DND-41 (cell line): ENCODE data around the gene BRPF1.

Source experiments
- ATAC-seq: fragments of 200-7000 bp; cut with Tn5 transposase; 3 replicates; pipeline ENCODE4 v1.9.1; 2021; ENCODE audit warnings: low read depth; ENCODE audit not compliant: insufficient read depth
- DNase-seq: peaks from one replicate; pipeline ENCODE4 v3.0.0-alpha.2; 2020
- H2AFZ ChIP-seq: 2 replicates; pipeline ENCODE4 v1.6.0; 2012; ENCODE audit warnings: low read depth, low read length
- H3K27ac ChIP-seq: 2 replicates; pipeline ENCODE4 v1.5.1; 2012; ENCODE audit warnings: low read length, inconsistent platforms
- H3K27me3 ChIP-seq: fragments of 200-600 bp; sonication (generic); 2 replicates; pipeline ENCODE4 v1.6.0; 2012; ENCODE audit warnings: low read length, mild to moderate bottlenecking, inconsistent platforms; ENCODE audit not compliant: insufficient read depth, poor library complexity
- H3K36me3 ChIP-seq: 2 replicates; pipeline ENCODE4 v1.5.1; 2012; ENCODE audit warnings: low read length, inconsistent platforms; ENCODE audit not compliant: insufficient read depth
- H3K4me1 ChIP-seq: 2 replicates; pipeline ENCODE4 v1.5.1; 2012; ENCODE audit warnings: mild to moderate bottlenecking, low read length; ENCODE audit not compliant: insufficient read depth
- H3K4me2 ChIP-seq: 2 replicates; pipeline ENCODE4 v1.6.0; 2012; ENCODE audit warnings: mild to moderate bottlenecking, moderate library complexity, low read length, inconsistent platforms; ENCODE audit not compliant: insufficient read depth
- H3K4me3 ChIP-seq, 2 experiments: fragments of 200-600 bp in 1 of 2; shearing (Covaris generic) in 1 of 2; 2 replicates each; pipeline ENCODE4 v1.5.1; 2012 to 2016; ENCODE audit warnings: inconsistent platforms in 2 of 2, low read length in 2 of 2, mild to moderate bottlenecking in 2 of 2, low read depth in 1 of 2, moderate library complexity in 1 of 2
- H3K79me2 ChIP-seq: 2 replicates; pipeline ENCODE4 v1.6.0; 2012; ENCODE audit warnings: low read length, inconsistent platforms; ENCODE audit not compliant: insufficient read depth
- H3K9ac ChIP-seq: 2 replicates; pipeline ENCODE4 v1.6.0; 2012; ENCODE audit warnings: low read depth, mild to moderate bottlenecking, inconsistent platforms, low read length, moderate library complexity
- H3K9me3 ChIP-seq: 2 replicates; pipeline ENCODE4 v1.5.1; 2012; ENCODE audit warnings: low read length, moderate library complexity, mild to moderate bottlenecking, inconsistent platforms; ENCODE audit not compliant: insufficient read depth, severe bottlenecking
- H4K20me1 ChIP-seq: 2 replicates; pipeline ENCODE4 v1.6.0; 2012; ENCODE audit warnings: low read length; ENCODE audit not compliant: insufficient read depth
- EZH2 ChIP-seq: IDR thresholded peaks from 3 replicates; pipeline ENCODE4 v1.6.1; 2012; ENCODE audit warnings: borderline replicate concordance, low read depth, mild to moderate bottlenecking, moderate library complexity, low read length, inconsistent platforms; ENCODE audit not compliant: severe bottlenecking
- TF ChIP-seq, protein P1 (sequence below): IDR thresholded peaks from 2 replicates; pipeline ENCODE4 v1.5.1; 2012; ENCODE audit warnings: borderline replicate concordance, low read length, moderate library complexity, mild to moderate bottlenecking; ENCODE audit not compliant: poor library complexity, severe bottlenecking; ENCODE audit errors: extremely low read depth

Gene BRPF1

DNA sequence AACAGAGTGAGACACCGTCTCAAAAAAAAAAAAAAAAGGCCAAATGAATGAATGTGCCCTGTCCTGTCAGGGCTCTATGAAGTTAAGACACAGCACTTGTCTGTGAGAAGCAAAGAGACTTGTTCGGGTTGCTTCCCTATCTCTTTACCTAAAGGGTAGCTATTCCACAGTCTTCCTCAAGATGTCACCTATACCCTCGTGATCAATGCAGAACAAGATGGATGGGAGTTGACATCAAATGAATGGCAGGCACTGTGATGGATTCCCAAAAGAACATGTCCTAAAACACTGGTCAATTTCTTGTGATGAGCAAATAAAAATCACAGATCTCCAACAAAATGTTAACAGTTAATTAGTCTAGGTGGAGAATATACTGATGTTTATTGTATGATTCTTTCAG, 51.2 kb downstream of the BRPF1 start:
- H3K4me2 ChIP-seq = no peak overlapping the region
- peaks cover 22% of the 10 kb centered on the region for H4K20me1 ChIP-seq
- peaks cover 28% of the 10 kb centered on the region for H3K4me1 ChIP-seq
- H3K9me3 ChIP-seq = no peaks in the 10 kb centered on the region
- no peaks in the 10 kb centered on the region for H3K27me3 ChIP-seq
- H3K4me3 ChIP-seq = no peak overlapping the region
- H3K79me2 ChIP-seq = no peaks in the 10 kb centered on the region
- TF ChIP-seq, protein P1, sequence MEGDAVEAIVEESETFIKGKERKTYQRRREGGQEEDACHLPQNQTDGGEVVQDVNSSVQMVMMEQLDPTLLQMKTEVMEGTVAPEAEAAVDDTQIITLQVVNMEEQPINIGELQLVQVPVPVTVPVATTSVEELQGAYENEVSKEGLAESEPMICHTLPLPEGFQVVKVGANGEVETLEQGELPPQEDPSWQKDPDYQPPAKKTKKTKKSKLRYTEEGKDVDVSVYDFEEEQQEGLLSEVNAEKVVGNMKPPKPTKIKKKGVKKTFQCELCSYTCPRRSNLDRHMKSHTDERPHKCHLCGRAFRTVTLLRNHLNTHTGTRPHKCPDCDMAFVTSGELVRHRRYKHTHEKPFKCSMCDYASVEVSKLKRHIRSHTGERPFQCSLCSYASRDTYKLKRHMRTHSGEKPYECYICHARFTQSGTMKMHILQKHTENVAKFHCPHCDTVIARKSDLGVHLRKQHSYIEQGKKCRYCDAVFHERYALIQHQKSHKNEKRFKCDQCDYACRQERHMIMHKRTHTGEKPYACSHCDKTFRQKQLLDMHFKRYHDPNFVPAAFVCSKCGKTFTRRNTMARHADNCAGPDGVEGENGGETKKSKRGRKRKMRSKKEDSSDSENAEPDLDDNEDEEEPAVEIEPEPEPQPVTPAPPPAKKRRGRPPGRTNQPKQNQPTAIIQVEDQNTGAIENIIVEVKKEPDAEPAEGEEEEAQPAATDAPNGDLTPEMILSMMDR = peak; percentile 45
- no peak for TF ChIP-seq EZH2
- DNase-seq (no peak), ATAC-seq (no peak)
- no peak overlapping the region for H2AFZ ChIP-seq
- H3K27ac ChIP-seq = no peak overlapping the region
- H3K9ac ChIP-seq = no peak overlapping the region
- peaks cover 48% of the 10 kb centered on the region for H3K36me3 ChIP-seq

DNA sequence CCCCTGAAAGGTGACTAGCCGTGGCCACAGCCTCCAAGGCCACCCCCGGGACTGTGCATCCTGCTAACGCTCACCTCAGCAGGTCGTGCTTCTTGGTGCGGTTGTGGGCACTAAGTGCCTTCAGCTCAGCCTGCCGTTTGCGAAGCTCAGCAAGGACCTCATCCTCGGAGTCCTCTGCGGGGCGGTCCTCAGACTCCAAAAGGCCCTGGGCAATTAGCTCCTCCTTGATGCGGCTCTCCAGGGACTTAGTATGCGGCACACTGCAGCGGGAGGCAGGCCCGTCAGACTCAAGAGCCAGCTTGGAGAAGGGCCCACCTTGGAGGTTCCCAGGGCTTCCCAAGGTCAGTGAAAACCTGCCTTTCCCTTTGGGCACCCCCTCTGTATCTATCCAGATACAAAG, 52.4 kb downstream of the BRPF1 start:
- Histone ChIP-seq H3K36me3 (peaks cover 48% of the 10 kb centered on the region), H3K9ac (no peak overlapping the region), H3K27me3 (no peaks in the 10 kb centered on the region), H3K4me2 (no peak overlapping the region), H2AFZ (no peak overlapping the region), H3K9me3 (no peaks in the 10 kb centered on the region), H3K4me3 (no peak overlapping the region), H3K4me1 (peaks cover 26% of the 10 kb centered on the region), H3K79me2 (no peaks in the 10 kb centered on the region), H4K20me1 (peaks cover 16% of the 10 kb centered on the region), H3K27ac (no peak overlapping the region)
- TF ChIP-seq, protein P1 = no peak
- no peak for TF ChIP-seq EZH2
- ATAC-seq (no peak), DNase-seq (no peak)

DNA sequence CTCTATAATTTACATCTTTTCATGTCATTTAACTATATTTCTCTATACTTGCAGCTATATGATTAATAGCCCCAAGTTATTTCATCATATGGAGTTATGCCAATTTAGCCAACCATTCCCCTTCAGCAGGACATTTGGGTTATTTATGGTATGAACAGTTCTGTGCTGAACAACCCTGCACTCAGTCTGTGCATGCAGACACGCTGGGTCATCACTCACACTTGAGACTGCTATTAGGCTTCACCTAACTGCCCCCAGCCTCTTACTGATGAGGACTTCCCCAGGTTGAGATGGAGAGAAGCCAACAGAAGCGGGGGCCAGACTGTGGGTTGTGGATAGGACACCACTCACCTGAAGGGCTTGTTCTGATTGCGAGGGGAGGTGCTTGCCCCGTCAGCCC, 53.4 kb downstream of the BRPF1 start:
- TF ChIP-seq EZH2 = no peak
- TF ChIP-seq, protein P1 = no peak
- DNase-seq (no peak), ATAC-seq (no peak)
- no peaks in the 10 kb centered on the region for H3K27me3 ChIP-seq
- no peak overlapping the region for H2AFZ ChIP-seq
- H3K9me3 ChIP-seq = no peaks in the 10 kb centered on the region
- H3K4me1 ChIP-seq = peaks cover 16% of the 10 kb centered on the region
- no peak overlapping the region for H3K9ac ChIP-seq
- H3K27ac ChIP-seq = no peak overlapping the region
- no peaks in the 10 kb centered on the region for H3K79me2 ChIP-seq
- H4K20me1 ChIP-seq = peaks cover 7% of the 10 kb centered on the region
- no peak overlapping the region for H3K4me3 ChIP-seq
- no peak overlapping the region for H3K4me2 ChIP-seq
- peaks cover 57% of the 10 kb centered on the region for H3K36me3 ChIP-seq

DNA sequence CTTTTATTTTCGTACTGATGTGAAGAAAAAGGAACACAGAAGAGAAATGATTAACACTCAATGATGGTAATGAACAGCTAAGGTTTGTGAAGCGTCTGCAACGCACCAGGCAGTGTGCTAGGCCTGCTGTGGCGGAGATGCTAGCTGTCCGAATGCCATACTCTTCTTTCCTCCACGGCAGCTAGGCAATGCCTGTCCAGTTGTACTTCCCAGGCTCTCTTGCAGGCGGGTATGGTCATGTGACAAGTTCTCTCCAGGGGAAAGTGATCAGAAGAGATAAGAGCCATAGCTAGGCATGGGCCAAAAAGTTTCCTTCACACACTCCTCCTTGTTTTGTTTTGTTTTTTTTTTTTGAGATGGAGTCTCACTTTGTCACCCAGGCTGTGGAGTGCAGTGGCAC, 54.1 kb downstream of the BRPF1 start:
- Histone ChIP-seq H2AFZ (no peak overlapping the region), H3K36me3 (peaks cover 63% of the 10 kb centered on the region), H3K27ac (no peak overlapping the region), H3K79me2 (no peaks in the 10 kb centered on the region), H3K9me3 (no peaks in the 10 kb centered on the region), H3K4me1 (peaks cover 10% of the 10 kb centered on the region), H4K20me1 (peaks cover 1% of the 10 kb centered on the region; the same call in 1 of the 2 replicates), H3K27me3 (no peaks in the 10 kb centered on the region), H3K4me2 (no peak overlapping the region), H3K9ac (no peak overlapping the region), H3K4me3 (no peak overlapping the region)
- ATAC-seq = no peak
- DNase-seq = no peak
- no peak for TF ChIP-seq EZH2
- TF ChIP-seq, protein P1 = no peak
